Neural cell (in vitro differentiated cells): Measurements from ENCODE around the gene TMOD1. TPM values are rescaled to one million over a fixed set of nuclear protein-coding genes. Genes with fewer than 3 reads are reported as not detected.

Source experiments
- H2AFZ ChIP-seq: fragments of 200-600, 300-800 bp; sonication (generic), shearing (Covaris generic); 2 replicates; pipeline ENCODE4 v1.6.0; 2014; ENCODE audit warnings: low read depth, mild to moderate bottlenecking, antibody characterized with exemption, low read length, moderate library complexity
- H3F3A ChIP-seq: fragments of 200-600 bp; shearing (Covaris generic); 2 replicates; pipeline ENCODE4 v1.6.1; 2016; ENCODE audit warnings: mild to moderate bottlenecking, moderate library complexity, mixed read lengths, antibody characterized with exemption, low read length; ENCODE audit not compliant: insufficient read depth, poor library complexity, severe bottlenecking
- H3K27ac ChIP-seq: fragments of 200-600, 300-800 bp; sonication (generic), shearing (Covaris generic); 2 replicates; pipeline ENCODE4 v1.5.1; 2014; ENCODE audit warnings: mild to moderate bottlenecking, low read length, moderate library complexity
- H3K27me3 ChIP-seq: fragments of 300-800, 200-600 bp; sonication (generic), shearing (Covaris generic); 2 replicates; pipeline ENCODE4 v1.6.0; 2014; ENCODE audit warnings: mild to moderate bottlenecking, low read depth, low read length, moderate library complexity; ENCODE audit not compliant: insufficient read depth
- H3K36me3 ChIP-seq: fragments of 300-800, 200-600 bp; sonication (generic), shearing (Covaris generic); 2 replicates; pipeline ENCODE4 v1.5.1; 2014; ENCODE audit warnings: mild to moderate bottlenecking, antibody characterized with exemption, low read length, moderate library complexity; ENCODE audit not compliant: insufficient read depth
- H3K4me2 ChIP-seq: fragments of 300-800, 200-600 bp; sonication (generic), shearing (Covaris generic); 2 replicates; pipeline ENCODE4 v1.6.0; 2014; ENCODE audit warnings: mild to moderate bottlenecking, low read length
- H3K4me3 ChIP-seq: fragments of 300-800, 200-600 bp; sonication (generic), shearing (Covaris generic); 2 replicates; pipeline ENCODE4 v1.5.1; 2014; ENCODE audit warnings: mild to moderate bottlenecking, low read length, moderate library complexity
- H3K79me2 ChIP-seq: fragments of 200-600 bp; shearing (Covaris generic); replicated peaks from 2 replicates; pipeline ENCODE4 v1.6.0; 2014; ENCODE audit warnings: mild to moderate bottlenecking, low read length, moderate library complexity; ENCODE audit not compliant: insufficient read depth
- H3K9ac ChIP-seq: fragments of 300-800, 200-600 bp; sonication (generic), shearing (Covaris generic); 2 replicates; pipeline ENCODE4 v1.6.1; 2016; ENCODE audit warnings: mild to moderate bottlenecking, low read length, mixed read lengths
- H3K9me2 ChIP-seq: fragments of 200-600 bp; shearing (Covaris generic); 2 replicates; pipeline ENCODE4 v1.6.1; 2016; ENCODE audit warnings: mild to moderate bottlenecking, low read length, mixed read lengths; ENCODE audit not compliant: insufficient read depth
- H3K9me3 ChIP-seq: fragments of 200-600, 300-800 bp; sonication (generic), shearing (Covaris generic); 2 replicates; pipeline ENCODE4 v1.6.1; 2016; ENCODE audit warnings: mild to moderate bottlenecking, mixed run types, low read length, moderate library complexity, mixed read lengths
- H4K20me1 ChIP-seq: fragments of 200-600 bp; shearing (Covaris generic); 2 replicates; pipeline ENCODE4 v1.6.1; 2016; ENCODE audit warnings: mild to moderate bottlenecking, mixed run types; ENCODE audit not compliant: insufficient read depth
- CTCF ChIP-seq: fragments of 450-650 bp; IDR thresholded peaks from 2 replicates; pipeline ENCODE4 v1.5.1; 2014; ENCODE audit warnings: antibody characterized with exemption, mild to moderate bottlenecking, moderate library complexity; ENCODE audit not compliant: poor library complexity, severe bottlenecking
- EP300 ChIP-seq: fragments of 450-650 bp; conservative IDR thresholded peaks from 2 replicates; pipeline ENCODE4 v1.6.1; 2014; ENCODE audit warnings: antibody characterized with exemption, mild to moderate bottlenecking, moderate library complexity; ENCODE audit not compliant: poor library complexity, severe bottlenecking
- EZH2 ChIP-seq: fragments of 200-600, 300-800 bp; shearing (Covaris generic), sonication (generic); IDR thresholded peaks from 2 replicates; pipeline ENCODE4 v1.6.1; 2014; ENCODE audit warnings: antibody characterized with exemption, low read length, borderline replicate concordance, mild to moderate bottlenecking; ENCODE audit not compliant: insufficient read depth, poor library complexity, severe bottlenecking
- MXI1 ChIP-seq: fragments of 450-650 bp; conservative IDR thresholded peaks from 2 replicates; pipeline ENCODE4 v1.6.1; 2014; ENCODE audit warnings: antibody characterized with exemption, mild to moderate bottlenecking; ENCODE audit not compliant: poor library complexity, severe bottlenecking
- POLR2AphosphoS5 ChIP-seq: IDR thresholded peaks from 2 replicates; pipeline ENCODE4 v1.6.1; 2012
- RAD21 ChIP-seq: fragments of 450-650 bp; conservative IDR thresholded peaks from 2 replicates; pipeline ENCODE4 v1.6.1; 2014; ENCODE audit warnings: antibody characterized with exemption, mild to moderate bottlenecking, moderate library complexity
- REST ChIP-seq: IDR thresholded peaks from 2 replicates; pipeline ENCODE4 v1.6.1; 2012; ENCODE audit warnings: borderline replicate concordance
- SMC3 ChIP-seq: fragments of 450-650 bp; conservative IDR thresholded peaks from 2 replicates; pipeline ENCODE4 v1.6.1; 2014; ENCODE audit warnings: antibody characterized with exemption, mild to moderate bottlenecking, moderate library complexity; ENCODE audit not compliant: poor library complexity
- TAF1 ChIP-seq: IDR thresholded peaks from 2 replicates; pipeline ENCODE4 v1.6.1; 2012; ENCODE audit warnings: low read depth
- polyA plus RNA-seq: library from polyadenylated mRNA; depleted of rRNA; stranded (reverse); fragments of >200 nt; gene quantifications from 2 replicates; pipeline ENCODE4 v1.2.3, GENCODE V29; 2014

Gene TMOD1
- polyA plus RNA-seq, 1 donor from 2014 or later, result 0.17 TPM

- H3K9me3 ChIP-seq, result no peaks in the 10 kb centered on the region
- no peaks in the 10 kb centered on the region for H4K20me1 ChIP-seq
- H3K36me3 ChIP-seq, result no peaks in the 10 kb centered on the region
- no peak overlapping the region for H3K4me2 ChIP-seq
- H2AFZ ChIP-seq, result no peak overlapping the region
- H3F3A ChIP-seq, result no peaks in the 10 kb centered on the region
- H3K9me2 ChIP-seq, result no peaks in the 10 kb centered on the region
- no peak overlapping the region for H3K27ac ChIP-seq
- H3K9ac ChIP-seq, result no peak overlapping the region
- H3K4me3 ChIP-seq, result no peak overlapping the region
- no peaks in the 10 kb centered on the region for H3K79me2 ChIP-seq
- TF ChIP-seq RAD21 (no peak), EZH2 (no peak), EP300 (no peak), TAF1 (no peak), POLR2AphosphoS5 (no peak), MXI1 (no peak), CTCF (no peak), SMC3 (no peak), REST (no peak)
- H3K27me3 ChIP-seq, result no peaks in the 10 kb centered on the region
Measured at GRCh38 chr9:97564291-97565175, 63.1 kb downstream of the TMOD1 start.

- H3K79me2 ChIP-seq, result no peaks in the 10 kb centered on the region
- H3K9me2 ChIP-seq, result no peaks in the 10 kb centered on the region
- H3K9me3 ChIP-seq, result no peaks in the 10 kb centered on the region
- TF ChIP-seq SMC3 (no peak), POLR2AphosphoS5 (no peak), RAD21 (no peak), CTCF (no peak), EZH2 (no peak), MXI1 (no peak), TAF1 (no peak), REST (no peak), EP300 (no peak)
- no peak overlapping the region for H2AFZ ChIP-seq
- no peak overlapping the region for H3K4me2 ChIP-seq
- no peaks in the 10 kb centered on the region for H3K27me3 ChIP-seq
- no peak overlapping the region for H3K27ac ChIP-seq
- no peak overlapping the region for H3K9ac ChIP-seq
- no peak overlapping the region for H3K4me3 ChIP-seq
- no peaks in the 10 kb centered on the region for H4K20me1 ChIP-seq
- no peaks in the 10 kb centered on the region for H3K36me3 ChIP-seq
- no peaks in the 10 kb centered on the region for H3F3A ChIP-seq
Measured at GRCh38 chr9:97565262-97565661, 63.8 kb downstream of the TMOD1 start.
